ENCODE measurements around the gene TFDP2. TPM values are rescaled to one million over a fixed set of nuclear protein-coding genes. Genes with fewer than 3 reads are reported as not detected.

The TFDP2 gene
- total RNA-seq, 1 experiment from 2014 or later: 48.2 TPM

DNA sequence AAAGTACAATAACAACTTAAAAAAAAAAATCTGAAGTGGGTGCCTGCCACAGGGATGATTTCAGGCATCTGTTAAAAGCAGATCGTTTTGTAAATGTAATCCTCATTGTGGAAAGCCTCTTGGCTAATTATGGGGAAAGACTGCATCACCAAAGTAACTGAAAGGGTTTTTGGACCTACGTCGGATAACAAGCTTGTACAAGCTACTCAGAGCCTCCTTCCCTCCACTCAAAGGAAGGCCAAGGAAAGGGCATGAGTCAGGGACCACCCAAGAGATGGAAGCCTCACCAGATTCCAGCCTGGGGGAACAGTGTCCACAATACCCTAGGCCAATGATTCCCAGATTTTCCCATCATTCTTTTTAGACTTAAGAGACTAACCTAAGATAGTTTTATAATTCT lies 188.6 kb downstream of the TFDP2 start:
- Histone ChIP-seq H3K27ac (peak overlapping the region; percentile 78), H3K4me1 (replicated peaks; ENCODE audit: insufficient read depth) (peaks cover 27% of the 10 kb centered on the region), H3K4me3 (no peak overlapping the region), H2AFZ (no peak overlapping the region), H3K27me3 (ENCODE audit: insufficient read depth, low read depth) (no peaks in the 10 kb centered on the region), H3F3A (ENCODE audit: insufficient read depth, low read depth) (peaks cover 31% of the 10 kb centered on the region), H3K9me3 (ENCODE audit: insufficient read depth, low read depth) (no peaks in the 10 kb centered on the region), H3K36me3 (ENCODE audit: low read depth) (0 out of 2 replicates have a peak, but pooled peaks cover 5% of the 10 kb centered on the region), H3K79me2 (ENCODE audit: low read depth) (no peaks in the 10 kb centered on the region), H3K9me2 (ENCODE audit: insufficient read depth) (no peaks in the 10 kb centered on the region), H4K20me1 (ENCODE audit: insufficient read depth) (no peaks in the 10 kb centered on the region), H3K4me2 (no peak overlapping the region; the same call in 1 of the 2 replicates)
- intact Hi-C loops (cut with micrococcal nuclease; ENCODE audit: unreplicated experiment): no loop called here
- POLR2A ChIA-PET (ENCODE audit: unreplicated experiment): no interaction called here
- no TSS peak for BruUV-seq (replicated peaks)
- no peak for TF ChIP-seq EZH2 (IDR thresholded peaks at IDR 0.05; ENCODE audit: low read depth)
- TF ChIP-seq, protein P1, sequence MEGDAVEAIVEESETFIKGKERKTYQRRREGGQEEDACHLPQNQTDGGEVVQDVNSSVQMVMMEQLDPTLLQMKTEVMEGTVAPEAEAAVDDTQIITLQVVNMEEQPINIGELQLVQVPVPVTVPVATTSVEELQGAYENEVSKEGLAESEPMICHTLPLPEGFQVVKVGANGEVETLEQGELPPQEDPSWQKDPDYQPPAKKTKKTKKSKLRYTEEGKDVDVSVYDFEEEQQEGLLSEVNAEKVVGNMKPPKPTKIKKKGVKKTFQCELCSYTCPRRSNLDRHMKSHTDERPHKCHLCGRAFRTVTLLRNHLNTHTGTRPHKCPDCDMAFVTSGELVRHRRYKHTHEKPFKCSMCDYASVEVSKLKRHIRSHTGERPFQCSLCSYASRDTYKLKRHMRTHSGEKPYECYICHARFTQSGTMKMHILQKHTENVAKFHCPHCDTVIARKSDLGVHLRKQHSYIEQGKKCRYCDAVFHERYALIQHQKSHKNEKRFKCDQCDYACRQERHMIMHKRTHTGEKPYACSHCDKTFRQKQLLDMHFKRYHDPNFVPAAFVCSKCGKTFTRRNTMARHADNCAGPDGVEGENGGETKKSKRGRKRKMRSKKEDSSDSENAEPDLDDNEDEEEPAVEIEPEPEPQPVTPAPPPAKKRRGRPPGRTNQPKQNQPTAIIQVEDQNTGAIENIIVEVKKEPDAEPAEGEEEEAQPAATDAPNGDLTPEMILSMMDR (conservative IDR thresholded peaks at IDR 0.05): no peak
- CTCF ChIA-PET: interaction anchor here (0.6 kb wide), 1 partner anchor 501 kb away, joined by 4 read pairs; no protein-coding TSS in a partner anchor
- DNase-seq: no peak

- BruUV-seq (replicated peaks): no TSS peak
- H3K79me2 ChIP-seq (ENCODE audit: low read depth): no peaks in the 10 kb centered on the region
- POLR2A ChIA-PET (ENCODE audit: unreplicated experiment): interaction anchor here (0.5 to 0.6 kb wide), 2 partner anchors 17 to 69 kb away, joined by 6 to 9 read pairs; no protein-coding TSS in a partner anchor
- no peak overlapping the region for H3K4me3 ChIP-seq
- TF ChIP-seq, protein P1 (conservative IDR thresholded peaks at IDR 0.05): no peak
- no peak for TF ChIP-seq EZH2 (IDR thresholded peaks at IDR 0.05; ENCODE audit: low read depth)
- no peaks in the 10 kb centered on the region for H3K9me2 ChIP-seq (ENCODE audit: insufficient read depth)
- no peaks in the 10 kb centered on the region for H3K27me3 ChIP-seq (ENCODE audit: insufficient read depth, low read depth)
- peak overlapping the region; percentile 78 for H3K27ac ChIP-seq
- peaks cover 27% of the 10 kb centered on the region for H3K4me1 ChIP-seq (replicated peaks; ENCODE audit: insufficient read depth)
- peak overlapping the region; percentile 62 for H3K4me2 ChIP-seq
- no peak overlapping the region for H2AFZ ChIP-seq
- no peaks in the 10 kb centered on the region for H4K20me1 ChIP-seq (ENCODE audit: insufficient read depth)
- peak; percentile 24 to 78 for DNase-seq
- intact Hi-C loops (cut with micrococcal nuclease; ENCODE audit: unreplicated experiment): no loop called here
- CTCF ChIA-PET: interaction anchor here (0.5 to 0.7 kb wide), 3 partner anchors 83 to 500 kb away, joined by 3 to 4 read pairs (median 4); no protein-coding TSS in a partner anchor
- 0 out of 2 replicates have a peak, but pooled peaks cover 5% of the 10 kb centered on the region for H3K36me3 ChIP-seq (ENCODE audit: low read depth)
- no peaks in the 10 kb centered on the region for H3K9me3 ChIP-seq (ENCODE audit: insufficient read depth, low read depth)
- peaks cover 31% of the 10 kb centered on the region for H3F3A ChIP-seq (ENCODE audit: insufficient read depth, low read depth)
Measured at GRCh38 chr3:141959589-141960554, 189.5 kb downstream of the TFDP2 start.

DNA sequence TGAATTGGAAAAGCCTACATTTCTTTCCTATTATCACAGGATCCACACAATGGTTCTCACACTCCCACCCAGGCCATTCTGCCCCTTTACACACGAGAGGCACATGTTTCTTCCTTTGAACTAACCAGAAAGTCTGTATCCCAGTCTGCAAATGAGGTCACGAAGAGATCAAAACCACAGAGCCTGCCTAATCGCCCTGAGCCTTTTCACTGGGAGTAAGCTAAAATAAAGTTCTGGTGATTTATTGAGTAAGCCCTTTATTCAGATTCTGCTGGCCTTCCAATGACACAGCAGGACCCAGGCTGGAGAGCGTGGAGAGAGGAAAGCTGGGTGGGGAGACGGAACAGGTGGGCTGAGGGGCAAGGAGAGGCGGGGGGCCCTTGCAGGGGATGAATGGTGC lies 194.2 kb downstream of the TFDP2 start:
- Histone ChIP-seq H2AFZ (no peak overlapping the region), H3K27me3 (ENCODE audit: insufficient read depth, low read depth) (no peaks in the 10 kb centered on the region), H4K20me1 (ENCODE audit: insufficient read depth) (no peaks in the 10 kb centered on the region), H3K27ac (no peak overlapping the region), H3K9me2 (ENCODE audit: insufficient read depth) (no peaks in the 10 kb centered on the region), H3K4me3 (no peak overlapping the region), H3K4me1 (replicated peaks; ENCODE audit: insufficient read depth) (peaks cover 33% of the 10 kb centered on the region), H3F3A (ENCODE audit: insufficient read depth, low read depth) (peaks cover 26% of the 10 kb centered on the region), H3K9me3 (ENCODE audit: insufficient read depth, low read depth) (no peaks in the 10 kb centered on the region), H3K4me2 (no peak overlapping the region), H3K79me2 (ENCODE audit: low read depth) (no peaks in the 10 kb centered on the region), H3K36me3 (ENCODE audit: low read depth) (0 out of 2 replicates have a peak, but pooled peaks cover 5% of the 10 kb centered on the region)
- BruUV-seq (replicated peaks): no TSS peak
- intact Hi-C loops (cut with micrococcal nuclease; ENCODE audit: unreplicated experiment): no loop called here
- TF ChIP-seq, protein P1 (conservative IDR thresholded peaks at IDR 0.05): no peak
- no peak for TF ChIP-seq EZH2 (IDR thresholded peaks at IDR 0.05; ENCODE audit: low read depth)
- DNase-seq: no peak
- ChIA-PET POLR2A (ENCODE audit: unreplicated experiment) (no interaction called here), CTCF (interaction anchor here (0.6 kb wide), 1 partner anchor 16 kb away, joined by 3 read pairs; no protein-coding TSS in a partner anchor)
